ENCODE data around the gene HAUS3.
"Not testable (repeated sequence)": the region's sequence is repeated elsewhere in the genome, so short reads cannot be mapped to it uniquely, and the experiment has no call there.

HAUS3 gene

DNA sequence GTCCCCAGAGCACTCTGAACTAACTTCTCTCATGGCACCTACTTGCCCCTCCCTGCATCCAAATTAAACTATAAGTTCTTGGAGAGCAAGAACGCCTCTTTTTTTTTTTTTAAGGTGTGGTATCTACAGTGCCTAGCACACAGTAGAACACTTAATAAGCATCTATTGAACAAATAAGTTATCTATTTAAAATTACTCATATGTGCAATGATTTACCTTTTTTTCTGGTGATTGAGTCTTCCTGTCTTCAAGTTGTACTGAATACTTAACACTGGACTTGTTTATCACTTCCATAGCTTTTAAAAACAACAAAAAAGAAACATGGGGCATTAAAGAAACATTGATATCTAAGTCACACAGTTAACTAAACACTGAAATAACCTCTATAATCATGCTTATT is 29.1 kb downstream of the HAUS3 start:
- DNase-seq: no peak

DNA sequence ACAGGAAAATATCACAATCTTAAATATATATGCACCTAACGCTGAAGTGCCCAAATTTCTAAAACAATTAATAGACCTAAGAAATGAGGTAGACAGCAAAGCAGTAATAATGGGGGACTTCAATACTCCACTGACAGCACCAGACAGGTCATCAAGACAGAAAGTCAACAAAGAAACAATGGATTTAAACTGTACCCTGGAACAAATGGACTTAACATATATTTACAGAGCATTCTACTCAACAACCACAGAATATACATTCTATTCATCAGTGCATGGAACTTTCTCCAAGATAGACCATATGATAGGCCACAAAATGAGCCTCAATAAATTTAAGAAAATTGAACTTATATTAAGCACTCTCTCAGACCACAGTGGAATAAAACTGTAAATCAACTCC is 39.1 kb downstream of the HAUS3 start:
- DNase-seq: not testable (repeated sequence)

DNA sequence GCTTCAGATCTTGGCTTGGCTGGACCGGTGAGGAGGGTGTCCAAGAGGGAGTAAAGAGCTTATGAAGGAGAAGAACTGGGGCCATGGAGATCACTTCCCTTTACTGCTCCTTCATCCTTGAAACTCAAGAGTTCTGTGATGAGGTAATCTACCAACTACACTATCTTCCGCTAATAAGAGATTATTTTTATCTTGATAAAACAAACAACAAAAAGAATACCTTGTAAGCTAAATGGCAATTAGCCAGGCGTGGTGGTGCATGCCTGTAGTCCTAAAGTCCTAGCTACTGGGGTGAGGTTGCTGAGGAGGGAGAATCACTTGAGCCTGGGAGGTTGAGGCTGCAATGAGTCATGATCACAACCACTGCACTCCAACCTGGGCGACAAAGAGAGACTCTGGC is 47.4 kb downstream of the HAUS3 start:
- no peak for DNase-seq

DNA sequence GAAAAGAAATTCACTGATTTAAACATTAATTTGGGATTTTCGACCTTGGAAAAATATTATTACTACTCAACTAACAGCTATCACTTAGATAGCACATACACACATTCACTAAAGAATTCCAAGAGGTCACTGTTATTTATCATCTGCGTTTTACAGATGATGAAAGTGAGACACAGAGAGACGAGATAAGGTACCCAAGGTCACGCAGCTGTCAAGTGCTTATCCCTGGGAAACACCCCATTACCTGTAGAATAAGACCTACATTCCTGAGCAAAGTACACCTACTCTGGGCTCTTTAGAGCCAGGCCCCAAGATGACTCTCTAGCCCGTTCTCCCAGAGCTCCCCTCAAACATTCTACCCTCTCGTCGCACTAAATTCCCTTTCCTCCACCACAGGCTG is 48.6 kb downstream of the HAUS3 start:
- no peak for DNase-seq

DNA sequence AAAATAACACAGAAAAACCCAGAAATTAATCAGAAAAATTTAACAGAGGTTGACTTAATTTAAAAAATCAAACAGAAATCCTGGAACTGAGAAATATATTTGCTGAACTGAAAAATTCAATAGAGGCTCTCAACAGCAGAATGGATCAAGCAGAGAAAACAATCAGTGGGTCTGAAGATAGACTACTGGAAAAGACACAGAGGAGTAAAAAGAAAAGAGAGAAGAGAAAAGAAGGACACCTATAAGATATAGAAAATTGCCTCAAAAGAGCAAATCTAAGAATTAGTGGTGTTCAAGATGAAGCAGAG is 55.1 kb downstream of the HAUS3 start:
- DNase-seq: no peak

DNA sequence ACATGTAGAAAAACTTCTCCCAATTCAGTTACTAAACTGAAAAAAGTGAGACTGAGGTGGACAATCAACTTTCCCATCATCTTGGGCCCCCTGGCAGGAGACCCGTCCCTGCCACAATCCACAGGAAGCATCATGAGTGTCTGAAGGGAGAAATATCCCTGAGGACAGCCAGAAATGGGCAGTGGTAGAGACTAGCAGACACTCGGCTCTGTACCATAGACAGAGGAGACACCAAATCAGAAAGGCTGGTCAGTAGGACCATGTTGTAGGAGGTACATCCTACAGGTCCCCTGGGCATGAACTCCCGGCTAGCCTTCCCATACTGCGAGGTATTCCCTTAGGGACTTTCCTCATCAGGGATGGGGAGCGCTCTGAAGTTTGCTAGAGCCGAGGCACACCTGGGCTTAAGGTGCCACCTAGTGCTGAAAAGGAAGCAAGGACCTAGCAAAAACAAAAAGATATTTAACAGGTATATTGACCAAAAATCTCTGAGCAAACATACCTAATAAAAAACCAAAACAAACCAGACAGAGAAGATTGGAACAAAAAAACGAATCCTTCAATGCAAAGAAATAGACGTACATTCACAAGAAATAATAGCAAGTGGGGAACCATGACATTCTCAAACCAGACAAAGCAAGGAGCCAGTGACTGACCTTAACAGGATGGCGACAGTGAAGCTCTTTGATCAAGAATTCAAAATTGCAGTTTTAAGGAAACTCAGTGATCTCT is 55.6 kb downstream of the HAUS3 start:
- DNase-seq: no peak

DNA sequence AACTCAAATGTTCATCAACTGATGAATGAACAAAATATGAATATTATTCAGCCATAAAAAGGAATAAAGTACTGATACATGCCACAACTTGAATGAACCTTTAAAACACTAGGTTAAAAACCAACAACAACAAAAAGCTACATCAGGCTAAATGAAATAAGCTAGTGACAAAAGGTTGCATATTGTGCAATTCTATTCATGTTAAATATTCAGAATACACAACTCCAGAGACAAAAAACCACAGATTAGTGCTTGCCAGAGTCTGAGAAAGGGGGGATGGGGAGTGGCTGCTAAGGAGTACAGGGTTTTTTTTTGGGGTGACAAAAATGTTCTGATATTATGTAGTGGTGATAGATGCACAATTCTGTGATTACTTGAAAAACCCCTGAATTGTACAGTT is 58.5 kb downstream of the HAUS3 start:
- DNase-seq: no peak

DNA sequence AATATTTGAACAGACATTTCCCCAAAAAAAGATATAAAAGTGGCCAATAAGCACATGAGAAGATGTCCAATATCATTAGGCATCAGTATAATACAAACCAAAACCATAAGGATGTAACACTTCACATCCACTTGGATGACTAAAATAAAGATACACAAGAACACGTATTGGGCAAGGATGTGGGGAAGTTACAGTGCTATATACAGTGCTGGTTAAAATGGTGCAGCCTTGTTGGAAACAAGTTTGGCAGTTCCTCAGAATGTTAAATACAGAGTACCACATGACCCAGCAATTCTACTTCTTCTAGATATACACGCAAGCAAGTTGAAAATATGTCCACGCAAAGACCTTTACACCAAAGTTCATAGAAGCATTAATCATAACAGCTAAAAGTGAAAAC is 58.9 kb downstream of the HAUS3 start:
- DNase-seq: no peak

DNA sequence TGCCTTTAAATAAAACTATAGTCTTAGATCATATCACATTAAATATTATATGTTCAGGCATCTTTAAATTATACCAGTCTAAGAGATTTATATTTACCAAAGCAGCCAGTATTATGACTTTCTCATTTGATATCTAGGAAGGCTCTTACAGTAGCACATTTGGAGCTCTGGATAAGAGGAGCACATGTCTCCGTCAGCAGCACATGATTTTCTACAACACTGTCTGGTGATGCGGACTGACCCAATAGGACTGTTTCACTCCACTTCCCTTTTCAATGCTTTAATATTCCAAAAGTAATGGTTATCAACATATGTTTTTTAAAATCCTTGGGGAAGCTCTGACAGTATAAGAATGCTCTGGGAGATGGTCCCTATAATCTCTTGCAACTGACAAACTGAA is 61.5 kb downstream of the HAUS3 start:
- no peak for DNase-seq

DNA sequence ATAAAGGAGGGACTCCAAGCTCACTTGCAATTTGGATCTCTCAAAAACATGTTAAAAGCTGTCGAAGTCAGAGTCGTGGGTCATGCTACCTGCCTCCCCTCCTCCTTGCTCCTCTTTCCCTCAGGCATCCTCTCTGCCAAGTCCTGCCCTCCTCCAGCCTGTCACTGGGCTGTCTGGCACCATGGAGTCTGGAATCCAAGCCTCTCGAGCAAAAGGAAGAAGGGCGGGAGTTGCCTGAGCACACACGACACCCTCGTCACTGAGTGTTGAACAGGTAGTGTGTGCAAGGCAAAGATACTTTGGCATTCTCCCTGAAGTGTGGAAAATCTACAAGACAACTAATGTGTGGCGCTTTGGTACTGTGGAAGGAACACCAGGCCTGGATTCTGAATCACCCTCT is 62.2 kb downstream of the HAUS3 start:
- no peak for DNase-seq

DNA sequence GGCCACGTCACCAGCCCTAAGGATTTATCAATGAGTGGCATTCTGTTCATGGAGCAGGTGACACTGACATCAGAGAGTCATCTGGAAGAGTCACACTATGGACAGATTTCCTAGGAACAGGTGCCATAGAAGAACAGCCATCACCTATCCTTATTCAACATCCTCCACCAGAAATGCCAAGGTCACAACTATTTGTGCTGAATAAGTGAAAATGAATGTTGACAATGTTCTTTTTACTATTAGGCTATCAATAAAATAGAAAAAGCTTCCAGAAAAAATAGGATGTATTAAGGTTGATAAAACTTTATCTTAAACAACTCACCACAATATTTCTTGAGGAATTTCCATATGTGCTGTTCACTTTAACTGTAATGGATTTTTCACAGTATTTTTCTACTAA is 62.9 kb downstream of the HAUS3 start:
- no peak for DNase-seq

Data from NCI-H2227 treated with DMSO at 0.1 percent for 48 hours (cell line).